Stimulated activated CD4-positive, alpha-beta T cell treated with anti-CD3 and anti-CD28 coated beads, Interleukin-2, amount 100 ng/mL, for 24 hours (primary cell): ENCODE measurements around the gene PGGT1B.

Experiments
- DNase-seq, 2 donors: peaks; one replicate each; pipeline ENCODE4 v3.0.0-alpha.2; 2020

PGGT1B gene

DNA sequence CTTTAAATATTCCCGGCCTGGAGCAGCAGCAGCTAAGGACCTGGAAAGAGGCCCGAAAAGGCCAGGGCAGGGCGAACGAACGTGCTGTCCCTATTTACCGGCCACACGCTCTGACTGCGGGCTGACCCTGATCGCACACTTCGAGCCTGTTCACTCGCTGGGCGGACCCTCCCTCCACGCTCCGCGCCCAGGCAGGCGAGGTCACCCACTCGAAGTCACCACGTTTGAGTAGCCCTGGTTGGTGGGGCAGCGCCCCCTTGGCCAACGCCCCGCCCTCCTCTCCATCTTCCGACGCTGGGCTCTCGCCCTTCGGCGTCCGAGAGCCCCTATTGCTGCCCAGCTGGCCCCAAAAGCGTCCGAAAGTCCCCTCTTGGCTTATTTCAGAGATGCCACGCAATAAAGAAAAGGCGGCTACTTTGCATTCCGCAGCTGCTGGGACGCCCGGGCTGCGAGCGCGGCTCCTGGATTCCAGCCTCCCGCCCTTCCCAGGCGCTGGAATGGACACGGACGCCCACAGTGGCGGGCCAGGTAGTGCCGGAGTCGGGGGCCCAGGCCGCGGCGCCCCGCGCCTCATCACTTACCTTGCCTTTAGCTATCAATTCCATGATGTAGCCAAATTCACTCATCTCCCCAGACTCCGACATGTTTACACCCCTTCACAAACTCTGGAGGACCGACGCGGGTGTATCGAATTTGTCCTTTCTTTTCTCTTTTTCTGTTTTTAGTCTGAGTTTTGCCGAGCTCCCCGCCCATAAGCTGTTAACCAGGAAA is 83.1 kb downstream of the PGGT1B start:
- DNase-seq = no peak

DNA sequence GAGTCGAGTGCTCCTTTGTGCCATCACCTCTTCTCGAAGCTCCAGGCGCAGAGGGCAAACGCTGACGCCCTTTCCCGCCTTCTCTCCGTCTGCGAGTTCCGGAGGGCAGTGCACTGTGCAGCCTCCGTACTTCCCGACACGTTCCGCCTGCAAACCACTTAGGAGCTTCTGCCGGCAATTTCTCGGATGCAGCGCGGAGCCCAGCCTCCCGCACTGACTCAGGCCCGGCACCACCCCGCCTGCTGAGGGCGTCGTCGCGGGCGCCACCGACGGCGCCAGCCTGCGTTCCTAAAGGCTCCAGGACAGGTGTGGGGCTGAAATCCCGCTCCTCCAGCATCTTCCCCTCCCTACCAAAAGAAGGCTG is 83.7 kb downstream of the PGGT1B start:
- DNase-seq = peak in 1 of 2 donors; percentile 11

DNA sequence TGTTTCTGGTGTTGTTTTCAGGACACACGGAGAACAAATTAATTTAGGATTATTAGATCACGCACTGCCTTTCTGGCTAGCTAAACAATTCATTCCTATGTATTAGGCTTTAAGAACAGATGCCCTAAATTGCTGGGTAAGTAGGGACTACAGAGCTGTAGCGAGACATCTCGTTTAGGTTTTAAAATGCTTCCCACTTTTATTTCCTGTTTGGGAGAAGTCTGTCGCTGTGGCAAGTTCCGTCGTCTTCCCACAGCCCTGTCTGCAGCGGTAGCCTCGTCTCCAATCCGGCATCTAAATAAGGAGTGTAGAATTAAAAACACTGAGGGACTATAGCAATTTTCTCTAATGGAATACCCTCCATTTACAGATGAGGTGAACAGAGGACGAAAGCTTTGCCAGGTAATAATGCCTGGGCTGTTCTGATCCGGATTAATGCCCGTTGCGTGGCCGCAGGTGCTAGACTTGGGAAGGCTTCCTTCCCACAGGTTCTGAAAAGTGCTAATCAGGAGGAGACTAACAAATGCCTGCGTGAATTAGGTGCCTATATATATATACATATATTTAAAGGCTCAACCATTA is 91.7 kb downstream of the PGGT1B start:
- DNase-seq = no peak

DNA sequence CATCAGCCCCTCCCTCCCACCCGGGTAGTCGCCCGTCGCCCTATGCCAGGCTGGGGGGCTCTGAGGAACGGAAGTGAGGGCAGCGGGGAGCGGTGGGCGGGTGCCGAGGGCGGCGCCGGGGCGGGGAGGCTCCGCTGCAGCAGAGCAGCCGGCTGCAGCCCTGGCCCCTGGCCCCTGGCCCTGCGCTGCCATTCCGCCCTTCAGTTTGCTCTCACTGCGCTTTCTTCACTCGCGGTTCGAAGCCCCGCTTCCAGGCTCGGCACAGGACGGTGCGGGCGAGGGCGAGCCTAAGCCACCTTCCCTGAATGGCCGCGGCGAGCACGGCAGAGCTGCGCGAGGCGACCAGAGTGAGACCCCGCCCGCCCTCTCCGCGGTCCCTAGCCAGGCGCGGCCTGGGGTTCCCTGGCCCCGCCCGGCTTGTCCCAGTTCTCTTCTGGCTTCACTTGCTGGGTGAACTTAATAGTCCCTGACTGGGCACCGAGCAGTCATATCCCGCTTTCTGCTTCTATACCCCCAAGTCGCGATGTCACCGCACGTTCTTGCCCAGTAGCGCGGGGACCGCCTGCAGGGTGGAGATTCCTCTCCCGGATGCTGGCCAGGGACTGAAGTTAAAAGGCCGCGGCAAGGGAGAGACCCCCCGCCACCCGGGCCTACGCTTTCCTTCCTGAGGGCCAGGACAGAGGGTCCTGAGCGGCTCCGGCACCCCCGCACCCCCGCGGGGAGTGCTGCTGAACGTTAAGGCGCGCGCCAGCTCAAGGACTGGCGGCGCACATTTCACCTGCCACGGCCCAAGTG is 92.3 kb downstream of the PGGT1B start:
- peak in 1 of 2 donors; percentile 13 for DNase-seq

DNA sequence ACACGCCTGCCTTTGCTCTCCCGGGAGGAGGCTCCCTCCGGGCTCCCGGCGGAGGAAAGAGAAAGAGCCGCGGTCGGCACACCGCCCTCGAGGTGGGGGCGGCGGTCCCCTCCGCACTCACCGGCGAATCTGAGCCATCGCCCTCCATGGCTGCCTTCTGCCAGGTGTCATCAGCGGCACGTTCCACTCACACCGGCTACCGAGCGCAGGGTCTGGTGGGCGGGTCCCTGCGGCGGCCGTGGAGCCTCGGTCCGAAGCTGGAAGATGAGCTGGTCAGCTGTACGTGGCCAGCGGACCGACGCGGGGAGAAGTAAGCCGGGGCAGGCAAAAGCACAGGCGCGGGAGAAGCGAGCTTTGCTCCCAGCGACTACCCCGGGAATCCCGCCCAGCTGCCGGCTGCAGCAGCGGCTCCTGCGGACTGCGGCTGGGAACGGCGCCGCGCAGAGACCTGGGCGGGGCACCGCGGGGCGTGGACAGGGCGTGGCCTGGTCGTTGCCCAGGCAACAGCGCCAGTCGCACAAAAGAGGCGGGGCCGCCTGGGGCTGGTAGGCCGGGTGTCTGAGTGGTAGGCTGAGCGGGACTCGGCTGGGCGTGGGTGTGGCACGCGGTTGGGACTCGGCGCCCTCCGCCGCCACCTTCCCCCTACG is 93.1 kb downstream of the PGGT1B start, which contains the start of gene TRIM36:
Gene TRIM36, minus strand, starts transcription at position 422 of the 647 bp plus-strand sequence. Its CDS starts 274 bp downstream, at position 148.
- peak; percentile 90 to 96 for DNase-seq

DNA sequence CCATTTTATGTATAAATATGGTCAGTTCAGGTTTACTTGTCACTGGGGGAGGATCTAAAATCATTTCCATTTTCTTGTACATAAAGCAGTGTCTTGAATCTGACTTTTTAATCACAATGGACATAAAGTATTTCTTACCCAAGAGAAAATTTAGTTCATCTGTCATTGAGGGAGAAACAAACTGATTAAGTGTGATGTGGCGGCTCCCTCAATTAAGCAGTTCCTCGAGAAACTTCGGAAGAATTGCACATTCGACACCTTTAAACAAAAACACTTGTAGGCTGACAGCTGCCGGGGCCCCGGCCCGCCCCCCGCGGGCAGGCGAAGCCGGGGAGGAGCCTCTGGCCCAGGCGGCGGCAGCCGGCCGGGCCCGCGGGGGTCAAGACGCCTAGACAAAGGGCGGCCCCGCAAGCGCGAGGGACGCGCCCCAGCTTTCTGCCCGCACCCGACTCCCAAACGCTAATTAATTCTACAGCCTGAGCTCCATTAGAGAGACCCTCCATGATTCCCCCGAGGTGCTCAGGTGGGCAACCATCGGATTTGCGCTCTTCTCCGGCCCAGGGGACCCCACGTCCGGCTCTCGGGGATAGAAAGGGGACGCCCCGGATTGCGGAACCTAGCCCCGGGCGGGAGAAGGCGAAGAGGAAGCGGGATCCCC is 93.7 kb downstream of the PGGT1B start:
- DNase-seq = no peak

DNA sequence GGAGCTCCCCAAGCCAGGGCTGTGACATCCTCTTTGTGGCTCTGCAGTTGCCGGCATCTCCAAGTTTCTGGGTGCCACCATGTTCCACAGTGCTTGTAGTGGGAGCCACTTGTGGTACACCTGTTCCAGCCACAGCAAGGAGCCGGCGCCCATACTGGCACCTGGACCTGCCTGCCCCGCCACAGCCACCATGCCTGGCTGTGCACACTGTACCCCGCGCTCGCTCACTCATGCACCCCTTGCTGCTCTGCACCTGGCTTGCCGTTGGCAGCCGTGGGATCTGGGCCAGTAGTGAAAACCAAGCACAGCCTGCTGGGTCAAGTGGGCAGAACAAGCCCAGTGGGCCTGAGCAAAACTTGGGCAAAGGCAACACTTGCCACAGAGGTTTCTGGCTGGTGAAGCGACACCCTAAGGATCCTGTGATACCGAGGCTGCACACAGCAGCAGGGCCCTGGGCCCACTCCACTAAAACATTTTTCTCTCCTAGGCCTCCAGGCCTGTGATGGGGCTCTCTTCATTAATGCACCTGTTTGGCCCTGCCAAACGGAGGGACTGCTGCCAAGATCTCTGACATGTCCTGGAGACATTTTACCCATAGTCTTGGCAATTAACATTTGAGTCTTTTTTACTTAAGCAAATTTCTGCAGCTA is 95.8 kb downstream of the PGGT1B start:
- DNase-seq = no peak

DNA sequence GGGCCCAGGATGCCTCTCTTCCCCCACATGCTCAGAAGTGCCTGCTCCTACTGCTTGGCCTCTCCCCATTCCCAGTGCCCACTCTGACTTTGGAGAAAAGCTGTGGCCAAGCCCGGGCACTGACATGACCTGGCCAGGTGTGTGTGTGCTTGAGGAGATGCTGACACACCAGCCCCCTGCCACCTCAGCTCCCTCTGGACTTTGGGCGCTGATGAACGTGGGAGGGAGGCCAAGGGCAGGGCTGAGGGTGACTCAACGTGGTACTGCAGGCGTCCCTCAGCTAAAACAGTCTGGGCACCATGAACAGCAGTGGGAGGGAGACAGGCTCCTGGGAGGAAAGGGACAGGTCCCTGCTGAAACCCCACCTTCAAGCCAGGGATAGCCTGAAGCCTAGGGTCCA is 96.9 kb downstream of the PGGT1B start:
- no peak for DNase-seq

DNA sequence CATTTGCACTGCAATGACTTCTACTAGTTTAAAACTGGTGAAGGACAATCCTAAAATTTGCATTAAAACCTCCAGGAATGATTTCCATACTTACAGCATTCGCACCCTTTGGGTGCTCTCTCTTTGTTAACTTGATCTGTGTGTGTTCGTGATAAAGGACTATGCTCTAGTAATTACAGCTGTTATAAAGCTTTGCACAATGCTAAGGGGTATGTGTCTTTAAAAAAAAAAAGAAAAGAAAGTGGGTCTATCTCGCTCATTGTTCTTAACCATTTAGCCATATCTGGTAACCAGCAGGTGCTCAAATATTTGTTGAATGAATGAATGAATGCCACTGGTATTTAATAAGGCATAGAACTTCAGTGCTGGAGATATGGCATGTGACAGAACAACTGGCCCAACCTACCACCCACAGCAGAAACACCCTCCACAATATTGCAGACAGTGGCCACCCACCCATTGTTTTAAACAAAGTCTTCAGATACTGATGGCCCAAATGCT is 101.7 kb downstream of the PGGT1B start:
- DNase-seq = no peak
